ENCODE data around the gene OR10T2. TPM values are rescaled to one million over a fixed set of nuclear protein-coding genes. Genes with fewer than 3 reads are reported as not detected.

The OR10T2 gene
- total and polyA plus RNA-seq, 10 of the 15 experiments (the other 5 are each of a cell fraction or from before 2014, with no cell fraction given), result not detected

DNA sequence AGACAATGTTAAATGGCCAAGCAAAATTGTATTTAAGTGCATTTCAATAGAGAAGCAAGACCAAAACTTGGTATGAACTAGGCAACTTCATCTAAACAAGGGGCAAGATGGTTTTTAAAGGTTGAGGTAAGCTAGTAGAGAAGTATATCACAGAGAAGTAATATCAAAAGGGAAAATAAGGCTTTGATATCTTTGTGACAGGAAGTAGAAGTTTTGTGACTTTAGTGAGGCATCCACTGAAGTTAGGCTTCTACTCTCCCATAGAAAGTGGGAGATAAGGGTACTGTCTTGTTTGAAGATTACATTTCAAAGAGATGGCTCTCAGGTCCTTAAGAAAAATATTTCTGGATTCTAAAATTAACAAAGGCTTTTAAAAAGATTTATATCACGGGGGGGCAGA, 8.9 kb downstream of the OR10T2 start:
- WGBS (ENCODE audit: insufficient coverage, insufficient replicate concordance, low lambda C conversion rate, missing lambda C conversion rate), result 0% methylated on average over 1 of the region's 1 CpG
- Histone ChIP-seq H3K4me2 (ENCODE audit: control insufficient read depth, insufficient read depth) (no peak overlapping the region), H3K4me3 (no peak overlapping the region), H3K27me3 (replicated peaks in 1 of 2; ENCODE audit: control insufficient read depth in 2 of 2, insufficient read depth in 2 of 2, low read length in 1 of 2) (no peaks in the 10 kb centered on the region), H4K20me1 (ENCODE audit: control insufficient read depth, insufficient read depth) (no peaks in the 10 kb centered on the region), H3K9me3 (replicated peaks; ENCODE audit: control insufficient read depth, insufficient read depth, low read length) (no peaks in the 10 kb centered on the region), H3K4me1 (ENCODE audit: control insufficient read depth, insufficient read depth, low read length) (no peaks in the 10 kb centered on the region), H3K9ac (ENCODE audit: control insufficient read depth, insufficient read depth, low read length) (no peak overlapping the region), H3K27ac (ENCODE audit: control insufficient read depth, insufficient read depth) (no peak overlapping the region), H3K79me2 (ENCODE audit: control insufficient read depth, insufficient read depth, low read length) (no peaks in the 10 kb centered on the region), H3K36me3 (ENCODE audit: control insufficient read depth in 2 of 2, insufficient read depth in 2 of 2, low read length in 1 of 2) (no peaks in the 10 kb centered on the region), H2AFZ (ENCODE audit: control insufficient read depth, low read depth, low read length) (no peak overlapping the region)
- ChIA-PET POLR2A (no interaction called here), SMC1A (ENCODE audit: uncharacterized antibody, unreplicated experiment) (interaction anchor here (1.0 kb wide), 1 partner anchor 19 kb away, joined by 3 read pairs; no protein-coding TSS in a partner anchor), RAD21 (ENCODE audit: unreplicated experiment) (interaction anchor here (0.6 kb wide), 1 partner anchor 142 kb away, joined by 4 read pairs; no protein-coding TSS in a partner anchor), CTCF (no interaction called here)
- no TSS peak for BruUV-seq (replicated peaks)
- in situ Hi-C loops (cut with MboI) (no loop called here), intact Hi-C loops (cut with micrococcal nuclease; ENCODE audit: unreplicated experiment) (no loop called here)
- no peak for ATAC-seq
- TF ChIP-seq CBX5 (IDR thresholded peaks at IDR 0.05; ENCODE audit: low read depth) (no peak), ZNF622 (IDR thresholded peaks at IDR 0.05) (no peak), STAT3 (IDR thresholded peaks at IDR 0.05; ENCODE audit: low read depth, low read length) (no peak), IKZF2 (IDR thresholded peaks at IDR 0.05) (no peak), CEBPB (IDR thresholded peaks at IDR 0.05; ENCODE audit: borderline replicate concordance in 1 of 2, low read depth in 2 of 2, low read length in 2 of 2) (no peak), SMC3 (IDR thresholded peaks at IDR 0.05; ENCODE audit: borderline replicate concordance, low read length) (no peak), EED (IDR thresholded peaks at IDR 0.05; ENCODE audit: low read depth) (no peak), SIX5 (IDR thresholded peaks at IDR 0.05; ENCODE audit: low read depth, low read length, severe bottlenecking) (no peak), NR2F1 (conservative IDR thresholded peaks at IDR 0.05) (no peak)
- no peak for FAIRE-seq
- no peak for DNase-seq (ENCODE audit: low read depth, low spot score)

DNA sequence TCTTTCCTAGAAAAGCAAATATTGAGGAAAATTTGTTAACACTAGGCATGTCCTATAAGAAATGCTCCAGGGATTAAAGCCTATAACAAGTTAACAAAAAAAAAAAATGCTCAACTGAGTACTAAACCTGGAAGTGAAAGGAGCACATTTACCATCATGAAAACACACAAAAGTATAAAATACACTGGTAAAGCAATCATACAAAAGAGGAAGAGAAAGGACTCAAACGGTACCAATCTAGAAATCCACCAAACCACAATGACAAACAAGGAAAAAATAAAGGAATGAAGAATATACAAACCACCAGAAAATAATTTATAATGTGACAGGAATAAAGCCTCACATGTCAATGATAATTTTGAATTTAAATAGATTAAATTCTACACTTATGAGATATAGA, 24.4 kb downstream of the OR10T2 start:
- SMC1A ChIA-PET (ENCODE audit: uncharacterized antibody, unreplicated experiment), result no interaction called here
- no peaks in the 10 kb centered on the region for H3K27me3 ChIP-seq (replicated peaks in 1 of 2; ENCODE audit: control insufficient read depth in 2 of 2, insufficient read depth in 2 of 2, low read length in 1 of 2)
- H3K36me3 ChIP-seq (ENCODE audit: control insufficient read depth in 2 of 2, insufficient read depth in 2 of 2, low read length in 1 of 2), result no peaks in the 10 kb centered on the region
- intact Hi-C loops (cut with micrococcal nuclease; ENCODE audit: unreplicated experiment) (no loop called here), in situ Hi-C loops (cut with MboI) (no loop called here)
- H3K4me2 ChIP-seq (ENCODE audit: control insufficient read depth, insufficient read depth), result no peak overlapping the region
- H3K9me3 ChIP-seq (replicated peaks; ENCODE audit: control insufficient read depth, insufficient read depth, low read length), result no peaks in the 10 kb centered on the region; the same call in 2 of the 3 replicates
- RAD21 ChIA-PET (ENCODE audit: unreplicated experiment), result no interaction called here
- BruUV-seq (replicated peaks), result no TSS peak
- no peak overlapping the region for H3K4me3 ChIP-seq
- no peak overlapping the region for H2AFZ ChIP-seq (ENCODE audit: control insufficient read depth, low read depth, low read length)
- H3K4me1 ChIP-seq (ENCODE audit: control insufficient read depth, insufficient read depth, low read length), result peaks cover 3% of the 10 kb centered on the region; the same call in 1 of the 2 replicates
- H3K27ac ChIP-seq (ENCODE audit: control insufficient read depth, insufficient read depth), result no peak overlapping the region
- WGBS (ENCODE audit: insufficient coverage, insufficient replicate concordance, low lambda C conversion rate, missing lambda C conversion rate), result 15% methylated on average over 1 of the region's 1 CpG
- ATAC-seq (no peak), DNase-seq (ENCODE audit: low read depth, low spot score) (no peak), FAIRE-seq (no peak)
- H3K79me2 ChIP-seq (ENCODE audit: control insufficient read depth, insufficient read depth, low read length), result no peaks in the 10 kb centered on the region
- POLR2A ChIA-PET, result no interaction called here
- H3K9ac ChIP-seq (ENCODE audit: control insufficient read depth, insufficient read depth, low read length), result no peak overlapping the region
- CTCF ChIA-PET, result no interaction called here
- no peaks in the 10 kb centered on the region for H4K20me1 ChIP-seq (ENCODE audit: control insufficient read depth, insufficient read depth)
- TF ChIP-seq, protein P1, sequence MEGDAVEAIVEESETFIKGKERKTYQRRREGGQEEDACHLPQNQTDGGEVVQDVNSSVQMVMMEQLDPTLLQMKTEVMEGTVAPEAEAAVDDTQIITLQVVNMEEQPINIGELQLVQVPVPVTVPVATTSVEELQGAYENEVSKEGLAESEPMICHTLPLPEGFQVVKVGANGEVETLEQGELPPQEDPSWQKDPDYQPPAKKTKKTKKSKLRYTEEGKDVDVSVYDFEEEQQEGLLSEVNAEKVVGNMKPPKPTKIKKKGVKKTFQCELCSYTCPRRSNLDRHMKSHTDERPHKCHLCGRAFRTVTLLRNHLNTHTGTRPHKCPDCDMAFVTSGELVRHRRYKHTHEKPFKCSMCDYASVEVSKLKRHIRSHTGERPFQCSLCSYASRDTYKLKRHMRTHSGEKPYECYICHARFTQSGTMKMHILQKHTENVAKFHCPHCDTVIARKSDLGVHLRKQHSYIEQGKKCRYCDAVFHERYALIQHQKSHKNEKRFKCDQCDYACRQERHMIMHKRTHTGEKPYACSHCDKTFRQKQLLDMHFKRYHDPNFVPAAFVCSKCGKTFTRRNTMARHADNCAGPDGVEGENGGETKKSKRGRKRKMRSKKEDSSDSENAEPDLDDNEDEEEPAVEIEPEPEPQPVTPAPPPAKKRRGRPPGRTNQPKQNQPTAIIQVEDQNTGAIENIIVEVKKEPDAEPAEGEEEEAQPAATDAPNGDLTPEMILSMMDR (IDR thresholded peaks at IDR 0.05 in 2 of 3, conservative IDR thresholded peaks at IDR 0.05 in 1 of 3; ENCODE audit: control insufficient read depth in 2 of 3, extremely low read depth in 1 of 3, insufficient read depth in 1 of 3, low read depth in 3 of 3, low read length in 3 of 3), result no peak
- no peak for TF ChIP-seq CEBPB (IDR thresholded peaks at IDR 0.05; ENCODE audit: borderline replicate concordance in 1 of 2, low read depth in 2 of 2, low read length in 2 of 2)
- TF ChIP-seq, protein P2, sequence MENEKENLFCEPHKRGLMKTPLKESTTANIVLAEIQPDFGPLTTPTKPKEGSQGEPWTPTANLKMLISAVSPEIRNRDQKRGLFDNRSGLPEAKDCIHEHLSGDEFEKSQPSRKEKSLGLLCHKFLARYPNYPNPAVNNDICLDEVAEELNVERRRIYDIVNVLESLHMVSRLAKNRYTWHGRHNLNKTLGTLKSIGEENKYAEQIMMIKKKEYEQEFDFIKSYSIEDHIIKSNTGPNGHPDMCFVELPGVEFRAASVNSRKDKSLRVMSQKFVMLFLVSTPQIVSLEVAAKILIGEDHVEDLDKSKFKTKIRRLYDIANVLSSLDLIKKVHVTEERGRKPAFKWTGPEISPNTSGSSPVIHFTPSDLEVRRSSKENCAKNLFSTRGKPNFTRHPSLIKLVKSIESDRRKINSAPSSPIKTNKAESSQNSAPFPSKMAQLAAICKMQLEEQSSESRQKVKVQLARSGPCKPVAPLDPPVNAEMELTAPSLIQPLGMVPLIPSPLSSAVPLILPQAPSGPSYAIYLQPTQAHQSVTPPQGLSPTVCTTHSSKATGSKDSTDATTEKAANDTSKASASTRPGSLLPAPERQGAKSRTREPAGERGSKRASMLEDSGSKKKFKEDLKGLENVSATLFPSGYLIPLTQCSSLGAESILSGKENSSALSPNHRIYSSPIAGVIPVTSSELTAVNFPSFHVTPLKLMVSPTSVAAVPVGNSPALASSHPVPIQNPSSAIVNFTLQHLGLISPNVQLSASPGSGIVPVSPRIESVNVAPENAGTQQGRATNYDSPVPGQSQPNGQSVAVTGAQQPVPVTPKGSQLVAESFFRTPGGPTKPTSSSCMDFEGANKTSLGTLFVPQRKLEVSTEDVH (IDR thresholded peaks at IDR 0.05; ENCODE audit: low read depth, partially characterized antibody), result no peak
- TF ChIP-seq, protein P3, sequence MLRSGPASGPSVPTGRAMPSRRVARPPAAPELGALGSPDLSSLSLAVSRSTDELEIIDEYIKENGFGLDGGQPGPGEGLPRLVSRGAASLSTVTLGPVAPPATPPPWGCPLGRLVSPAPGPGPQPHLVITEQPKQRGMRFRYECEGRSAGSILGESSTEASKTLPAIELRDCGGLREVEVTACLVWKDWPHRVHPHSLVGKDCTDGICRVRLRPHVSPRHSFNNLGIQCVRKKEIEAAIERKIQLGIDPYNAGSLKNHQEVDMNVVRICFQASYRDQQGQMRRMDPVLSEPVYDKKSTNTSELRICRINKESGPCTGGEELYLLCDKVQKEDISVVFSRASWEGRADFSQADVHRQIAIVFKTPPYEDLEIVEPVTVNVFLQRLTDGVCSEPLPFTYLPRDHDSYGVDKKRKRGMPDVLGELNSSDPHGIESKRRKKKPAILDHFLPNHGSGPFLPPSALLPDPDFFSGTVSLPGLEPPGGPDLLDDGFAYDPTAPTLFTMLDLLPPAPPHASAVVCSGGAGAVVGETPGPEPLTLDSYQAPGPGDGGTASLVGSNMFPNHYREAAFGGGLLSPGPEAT (IDR thresholded peaks at IDR 0.05; ENCODE audit: low read depth), result no peak

Data from GM12878 (cell line).